Measurements from ENCODE around the gene GPR152. TPM values are rescaled to one million over a fixed set of nuclear protein-coding genes. Genes with fewer than 3 reads are reported as not detected.
"Not testable (repeated sequence)": the region's sequence is repeated elsewhere in the genome, so short reads cannot be mapped to it uniquely, and the experiment has no call there.

GPR152 gene
- total RNA-seq, 2 experiments from 2014 or later = not detected

DNA sequence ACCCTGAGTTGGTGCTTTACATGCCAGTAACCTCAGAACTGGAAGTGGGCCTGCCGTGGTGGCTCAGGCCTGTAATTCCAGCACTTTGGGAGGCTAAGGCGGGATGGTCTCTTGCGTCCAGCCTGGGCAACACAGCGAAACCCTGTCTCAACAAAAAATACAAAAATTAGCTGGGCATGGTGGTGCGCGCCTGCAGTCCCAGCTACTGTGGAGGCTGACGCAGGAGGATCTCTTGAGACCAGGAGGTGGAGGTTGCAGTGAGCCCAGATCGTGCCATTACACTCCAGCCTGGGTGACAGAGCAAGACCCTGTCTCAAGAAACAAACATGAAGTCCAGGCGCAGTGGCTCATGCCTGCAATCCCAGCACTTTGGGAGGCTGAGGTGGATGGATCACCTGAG, 49.4 kb downstream of the GPR152 start:
- CTCF ChIA-PET = interaction anchor here (0.7 to 5.8 kb wide), 15 partner anchors 12 to 1766 kb away, joined by 3 to 96 read pairs (median 9); partner anchors contain the start of genes AIP, CARNS1, PITPNM1 and POLD4
- not testable (repeated sequence) for H3K27me3 Mint-ChIP-seq; ATAC-seq; H3K9me3 Mint-ChIP-seq (ENCODE audit: low read depth)
- Mint-ChIP-seq H3K4me3 (peak overlapping the region; percentile 90), H3K27ac (peak overlapping the region; percentile 86), H3K36me3 (peaks cover 58% of the 10 kb centered on the region), H3K4me1 (peaks cover 66% of the 10 kb centered on the region)
- DNase-seq = peak; percentile 41

GRCh38 chr11:67402192-67402839, 50.2 kb downstream of the GPR152 start:
- peak overlapping the region; percentile 86 for H3K27ac Mint-ChIP-seq
- H3K9me3 Mint-ChIP-seq (ENCODE audit: low read depth); ATAC-seq; DNase-seq; H3K27me3 Mint-ChIP-seq: not testable (repeated sequence)
- peaks cover 57% of the 10 kb centered on the region for H3K36me3 Mint-ChIP-seq
- H3K4me1 Mint-ChIP-seq = peaks cover 66% of the 10 kb centered on the region
- CTCF ChIA-PET = interaction anchor here (0.7 to 5.8 kb wide), 20 partner anchors 9 to 1765 kb away, joined by 3 to 96 read pairs (median 10); partner anchors contain the start of genes AIP, CARNS1, PITPNM1 and POLD4
- peak overlapping the region; percentile 63 for H3K4me3 Mint-ChIP-seq

DNA sequence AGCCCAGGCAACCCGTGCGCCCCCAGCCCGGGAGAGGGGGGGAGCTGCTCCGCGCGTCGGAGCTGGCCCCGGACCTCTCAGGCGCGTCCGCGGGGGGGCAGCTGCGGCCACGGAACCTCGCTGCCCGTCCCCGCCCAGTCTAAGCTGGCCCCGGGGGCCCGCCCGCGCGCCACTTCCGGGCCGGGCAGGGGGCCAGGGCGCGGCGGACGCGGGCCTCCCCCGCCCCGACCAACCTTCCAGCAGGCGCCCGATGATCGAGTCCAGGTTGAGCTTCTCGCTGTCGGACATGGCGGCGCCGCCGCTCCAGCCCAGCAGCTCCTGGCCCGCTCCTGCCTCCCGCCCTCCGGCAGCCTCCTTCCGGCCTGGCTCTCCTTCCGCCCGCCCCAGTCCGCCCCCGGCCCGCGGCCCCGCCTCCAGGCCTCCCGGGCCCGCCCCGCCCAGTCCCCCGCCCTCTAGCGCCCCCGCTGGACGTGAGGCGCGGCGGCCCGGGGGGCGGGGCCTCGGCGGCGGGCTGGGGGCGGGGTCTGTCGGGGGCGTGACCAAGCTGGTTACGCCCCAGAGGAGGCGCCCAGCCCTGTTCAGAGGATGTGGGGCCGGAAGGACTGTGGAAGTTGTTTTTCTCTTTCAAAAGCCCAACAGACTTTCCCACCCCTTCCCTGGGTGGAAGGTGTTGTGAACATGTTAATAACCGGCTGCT, 50.9 kb downstream of the GPR152 start, which contains the start of gene PPP1CA:
PPP1CA (minus strand) TSS at position 364 of the 697 bp plus-strand sequence; CDS start at position 288, 76 bp downstream.
- peak within 1 kb of the TSS; percentile 90 for H3K4me3 Mint-ChIP-seq
- DNase-seq (peak; percentile 92), ATAC-seq (peak; percentile 74)
- H3K9me3 Mint-ChIP-seq (ENCODE audit: low read depth) = no peaks in the 10 kb centered on the region
- H3K4me1 Mint-ChIP-seq = peaks cover 65% of the 10 kb centered on the region
- H3K27ac Mint-ChIP-seq = peak within 1 kb of the TSS; percentile 86
- peaks cover 55% of the 10 kb centered on the region for H3K36me3 Mint-ChIP-seq
- CTCF ChIA-PET = interaction anchor here (0.6 to 5.8 kb wide), 31 partner anchors 10 to 199 kb away, joined by 3 to 96 read pairs (median 6); partner anchors contain the start of genes AIP, CARNS1, CDK2AP2 and PITPNM1
- no peaks in the 10 kb centered on the region for H3K27me3 Mint-ChIP-seq

Small RNAs within 50 kb of the gene (microRNA-seq; reads per million reads assigned to microRNA genes)
- 3.0 reads per million for gene MIR6752

Other genes starting within 250 kb of the GPR152 start
- gene GRK2, start 186.3 kb downstream of the GPR152 start, total RNA-seq = 100 to 1,000 TPM; 366 to 402 TPM
- 100 to 1,000 TPM; 148 to 172 TPM for gene ANKRD13D, start 163.4 kb downstream of the GPR152 start, total RNA-seq
- 10 to 100 TPM; 10.7 to 26.4 TPM for gene SSH3, start 149.2 kb downstream of the GPR152 start, total RNA-seq
- gene POLD4, start 99.2 kb downstream of the GPR152 start, total RNA-seq = 10 to 100 TPM; 36.5 to 49.6 TPM
- gene CLCF1, start 79.1 kb downstream of the GPR152 start, total RNA-seq = 1 to 10 TPM in 1 of 2 experiments, under 1 TPM in 1; 0.76 to 1.9 TPM
- gene RAD9A, start 60.7 kb downstream of the GPR152 start, total RNA-seq = 10 to 100 TPM; 49.6 to 80.5 TPM
- gene PPP1CA, start 50.9 kb downstream of the GPR152 start, total RNA-seq = 100 to 1,000 TPM; 309 to 360 TPM
- 100 to 1,000 TPM; 278 to 312 TPM for gene TBC1D10C, start 48.6 kb downstream of the GPR152 start, total RNA-seq
- gene CARNS1, start 37.1 kb downstream of the GPR152 start, total RNA-seq = 1 to 10 TPM; 1.3 TPM
- 10 to 100 TPM; 63.3 to 65.0 TPM for gene RPS6KB2, start 24.2 kb downstream of the GPR152 start, total RNA-seq
- 100 to 1,000 TPM; 390 to 424 TPM for gene PTPRCAP, start 15.0 kb downstream of the GPR152 start, total RNA-seq
- 10 to 100 TPM; 61.0 to 62.6 TPM for gene CORO1B, start 9.3 kb downstream of the GPR152 start, total RNA-seq
- gene CABP4, start 2.6 kb upstream of the GPR152 start, total RNA-seq = 1 to 10 TPM in 1 of 2 experiments, under 1 TPM in 1; 0.96 to 3.4 TPM
- 10 to 100 TPM; 32.8 to 41.9 TPM for gene TMEM134, start 16.5 kb upstream of the GPR152 start, total RNA-seq
- gene AIP, start 30.3 kb upstream of the GPR152 start, total RNA-seq = 100 to 1,000 TPM; 168 to 178 TPM
- gene PITPNM1, start 52.6 kb upstream of the GPR152 start, total RNA-seq = 100 to 1,000 TPM; 124 to 133 TPM
- 100 to 1,000 TPM in 1 of 2 experiments, 10 to 100 TPM in 1; 95.2 to 104 TPM for gene CDK2AP2, start 55.4 kb upstream of the GPR152 start, total RNA-seq
- gene CABP2, start 70.7 kb upstream of the GPR152 start, total RNA-seq = not detected
- gene GSTP1, start 131.1 kb upstream of the GPR152 start, total RNA-seq = 100 to 1,000 TPM; 339 to 406 TPM
- 100 to 1,000 TPM; 239 to 252 TPM for gene NDUFV1, start 154.2 kb upstream of the GPR152 start, total RNA-seq
- gene NUDT8, start 177.2 kb upstream of the GPR152 start, total RNA-seq = 10 to 100 TPM; 15.3 to 16.7 TPM
- gene TBX10, start 187.0 kb upstream of the GPR152 start, total RNA-seq = not detected
- under 1 TPM; 0.53 to 0.75 TPM for gene ACY3, start 198.0 kb upstream of the GPR152 start, total RNA-seq
- gene ALDH3B2, start 221.9 kb upstream of the GPR152 start, total RNA-seq = not detected

Data from activated CD8-positive, alpha-beta memory T cell treated with anti-CD3 and anti-CD28 coated beads, Interleukin-2, amount 10 ng/mL, durations not matched to agents 7 days and 5 days (primary cell).